ENCODE data around the gene TNFAIP6. TPM values are rescaled to one million over a fixed set of nuclear protein-coding genes. Genes with fewer than 3 reads are reported as not detected.

Gene TNFAIP6
- total RNA-seq, 3 donors from 2014 or later: 2.6 to 12.5 (median 5.3) TPM

DNA sequence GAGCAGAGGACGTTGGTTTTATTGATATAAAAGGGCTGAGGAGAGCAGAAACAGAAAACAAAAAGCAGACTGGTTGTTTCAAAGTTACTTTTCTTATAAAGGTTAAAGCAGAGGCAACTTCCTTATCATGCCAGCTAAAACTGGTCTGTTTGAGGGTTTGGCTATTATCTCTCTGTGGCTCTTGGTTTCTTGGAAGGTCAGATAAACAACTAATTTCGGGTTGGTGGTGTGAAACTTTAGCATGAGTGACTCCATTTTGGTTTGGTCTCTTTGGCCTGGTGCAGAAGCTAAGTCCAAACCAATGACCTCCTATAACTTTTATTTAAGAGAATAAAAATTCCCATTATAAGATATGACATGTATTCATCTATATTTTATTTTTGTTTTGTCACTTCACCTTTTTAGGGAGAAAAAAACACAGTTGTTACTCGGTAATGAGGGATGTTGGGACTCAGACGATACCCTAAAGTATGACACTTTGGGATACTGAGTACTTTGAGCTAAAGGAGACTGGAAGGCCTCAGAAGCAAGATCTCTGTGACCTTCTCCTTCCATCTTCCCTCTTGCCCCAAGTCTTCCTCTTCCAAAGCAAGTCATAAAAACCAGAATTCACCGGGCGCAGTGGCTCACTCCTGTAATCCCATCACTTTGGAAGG, 23.3 kb downstream of the TNFAIP6 start:
- no peak for TF ChIP-seq POLR2AphosphoS5 (IDR thresholded peaks at IDR 0.05)
- no peak for TF ChIP-seq POLR2A (IDR thresholded peaks at IDR 0.05)
- TF ChIP-seq, protein P1, sequence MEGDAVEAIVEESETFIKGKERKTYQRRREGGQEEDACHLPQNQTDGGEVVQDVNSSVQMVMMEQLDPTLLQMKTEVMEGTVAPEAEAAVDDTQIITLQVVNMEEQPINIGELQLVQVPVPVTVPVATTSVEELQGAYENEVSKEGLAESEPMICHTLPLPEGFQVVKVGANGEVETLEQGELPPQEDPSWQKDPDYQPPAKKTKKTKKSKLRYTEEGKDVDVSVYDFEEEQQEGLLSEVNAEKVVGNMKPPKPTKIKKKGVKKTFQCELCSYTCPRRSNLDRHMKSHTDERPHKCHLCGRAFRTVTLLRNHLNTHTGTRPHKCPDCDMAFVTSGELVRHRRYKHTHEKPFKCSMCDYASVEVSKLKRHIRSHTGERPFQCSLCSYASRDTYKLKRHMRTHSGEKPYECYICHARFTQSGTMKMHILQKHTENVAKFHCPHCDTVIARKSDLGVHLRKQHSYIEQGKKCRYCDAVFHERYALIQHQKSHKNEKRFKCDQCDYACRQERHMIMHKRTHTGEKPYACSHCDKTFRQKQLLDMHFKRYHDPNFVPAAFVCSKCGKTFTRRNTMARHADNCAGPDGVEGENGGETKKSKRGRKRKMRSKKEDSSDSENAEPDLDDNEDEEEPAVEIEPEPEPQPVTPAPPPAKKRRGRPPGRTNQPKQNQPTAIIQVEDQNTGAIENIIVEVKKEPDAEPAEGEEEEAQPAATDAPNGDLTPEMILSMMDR (IDR thresholded peaks at IDR 0.05): no peak
- no peaks in the 10 kb centered on the region for H3K27me3 ChIP-seq
- no peaks in the 10 kb centered on the region for H3K36me3 ChIP-seq
- H3K4me1 ChIP-seq: no peaks in the 10 kb centered on the region
- H3K27ac ChIP-seq: no peak overlapping the region
- H3K9me3 ChIP-seq: no peaks in the 10 kb centered on the region
- intact Hi-C loops (cut with DNase I; ENCODE audit: low total_unique reads): no loop called here
- H3K4me3 ChIP-seq: no peak overlapping the region
- no peak for DNase-seq (ENCODE audit: low spot score in 2 of 2)

DNA sequence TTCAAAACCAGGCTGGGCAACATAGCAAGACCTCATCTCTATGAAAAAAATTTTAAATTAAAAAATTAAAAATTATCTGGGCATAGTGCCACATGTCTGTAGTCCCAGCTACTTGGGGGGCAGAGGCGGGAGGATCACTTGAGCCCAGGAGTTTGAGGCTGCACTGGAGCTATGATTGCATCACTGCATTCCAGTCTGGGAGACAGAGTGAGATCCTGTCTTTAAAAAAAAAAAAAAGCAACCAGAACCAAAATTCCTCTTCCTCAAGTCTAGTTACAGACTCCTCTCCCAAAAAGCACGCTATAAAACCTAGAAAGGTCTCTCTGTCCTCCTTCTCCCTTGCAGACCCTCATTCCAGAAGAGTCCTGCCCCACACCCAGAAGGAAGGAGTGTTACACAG, 23.9 kb downstream of the TNFAIP6 start:
- H3K4me3 ChIP-seq: no peak overlapping the region
- no peak for DNase-seq (ENCODE audit: low spot score in 2 of 2)
- H3K4me1 ChIP-seq: no peaks in the 10 kb centered on the region
- no peaks in the 10 kb centered on the region for H3K27me3 ChIP-seq
- H3K36me3 ChIP-seq: no peaks in the 10 kb centered on the region
- H3K27ac ChIP-seq: no peak overlapping the region
- H3K9me3 ChIP-seq: no peaks in the 10 kb centered on the region
- TF ChIP-seq POLR2A (IDR thresholded peaks at IDR 0.05): no peak
- TF ChIP-seq POLR2AphosphoS5 (IDR thresholded peaks at IDR 0.05): no peak
- TF ChIP-seq, protein P1 (IDR thresholded peaks at IDR 0.05): no peak
- intact Hi-C loops (cut with DNase I; ENCODE audit: low total_unique reads): no loop called here

DNA sequence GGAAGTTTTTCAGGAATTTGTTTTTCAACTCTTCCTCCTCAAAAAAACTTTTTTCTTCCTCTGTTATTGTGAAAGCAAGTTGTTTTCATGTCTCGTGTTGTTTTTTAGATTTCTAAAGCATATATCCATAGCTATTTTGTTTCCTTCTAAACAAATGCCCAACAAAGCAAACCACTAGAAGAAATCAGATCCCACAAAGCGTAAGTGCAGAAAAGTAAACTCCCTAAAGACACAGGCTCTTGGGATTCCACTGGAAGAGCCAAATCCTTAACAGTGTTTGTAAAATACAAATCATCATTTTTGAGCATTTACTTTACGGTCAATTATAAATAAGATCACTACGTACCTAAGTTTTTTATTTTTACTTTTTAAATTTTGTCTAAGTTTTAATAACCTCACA, 30.6 kb downstream of the TNFAIP6 start:
- Histone ChIP-seq H3K36me3 (no peaks in the 10 kb centered on the region), H3K4me1 (no peaks in the 10 kb centered on the region), H3K4me3 (no peak overlapping the region), H3K27me3 (no peaks in the 10 kb centered on the region), H3K9me3 (no peaks in the 10 kb centered on the region), H3K27ac (no peak overlapping the region)
- TF ChIP-seq POLR2AphosphoS5 (IDR thresholded peaks at IDR 0.05) (no peak), POLR2A (IDR thresholded peaks at IDR 0.05) (no peak)
- TF ChIP-seq, protein P1 (IDR thresholded peaks at IDR 0.05): no peak
- no peak for DNase-seq (ENCODE audit: low spot score in 2 of 2)
- intact Hi-C loops (cut with DNase I; ENCODE audit: low total_unique reads): no loop called here

DNA sequence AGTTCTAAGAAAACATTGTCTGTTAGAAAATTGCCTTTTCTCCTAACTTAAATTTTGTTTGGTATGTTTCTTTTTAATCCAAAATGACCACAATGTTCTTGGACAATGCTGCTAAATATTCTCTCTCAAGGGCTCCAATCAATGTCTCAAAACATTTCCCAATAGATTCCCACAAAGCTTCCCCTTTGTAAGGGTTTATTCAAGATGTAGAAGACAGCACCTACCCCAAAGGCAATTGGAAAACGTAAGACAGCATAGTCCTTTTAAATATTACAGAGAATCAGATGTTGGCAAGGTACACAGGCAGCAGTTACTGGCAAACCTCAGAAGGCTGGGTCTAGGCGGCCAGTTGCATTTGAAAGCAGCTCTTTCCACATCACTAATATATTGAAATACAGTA, 34.0 kb downstream of the TNFAIP6 start:
- H3K4me3 ChIP-seq: no peak overlapping the region
- no peaks in the 10 kb centered on the region for H3K27me3 ChIP-seq
- no peaks in the 10 kb centered on the region for H3K9me3 ChIP-seq
- TF ChIP-seq POLR2A (IDR thresholded peaks at IDR 0.05): no peak
- no peak for TF ChIP-seq POLR2AphosphoS5 (IDR thresholded peaks at IDR 0.05)
- TF ChIP-seq, protein P1 (IDR thresholded peaks at IDR 0.05): no peak
- intact Hi-C loops (cut with DNase I; ENCODE audit: low total_unique reads): no loop called here
- H3K4me1 ChIP-seq: no peaks in the 10 kb centered on the region
- H3K27ac ChIP-seq: peak overlapping the region; percentile 49 to 59
- DNase-seq (ENCODE audit: low spot score in 2 of 2): peak in 1 of 2 donors; percentile 57
- H3K36me3 ChIP-seq: no peaks in the 10 kb centered on the region

DNA sequence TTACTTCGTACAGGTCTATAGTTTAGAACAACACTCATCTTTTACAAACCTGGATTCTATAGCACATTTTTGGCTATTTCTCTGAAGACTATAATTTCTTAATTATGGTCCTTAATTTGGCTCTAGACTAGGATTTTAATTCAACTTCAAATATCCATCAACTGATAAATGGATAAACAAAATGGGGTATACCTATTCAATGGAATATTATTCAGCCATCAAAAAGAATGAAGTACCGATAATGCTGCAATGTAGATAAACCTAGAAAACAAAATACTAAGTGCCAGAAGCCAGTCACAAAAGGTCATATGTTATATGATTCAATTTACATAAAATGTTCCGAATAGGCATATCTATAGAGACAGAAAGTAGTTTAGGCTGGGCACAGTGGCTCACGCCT, 37.1 kb downstream of the TNFAIP6 start:
- Histone ChIP-seq H3K27me3 (no peaks in the 10 kb centered on the region), H3K36me3 (no peaks in the 10 kb centered on the region), H3K4me3 (no peak overlapping the region), H3K4me1 (no peaks in the 10 kb centered on the region), H3K9me3 (no peaks in the 10 kb centered on the region), H3K27ac (no peak overlapping the region)
- intact Hi-C loops (cut with DNase I; ENCODE audit: low total_unique reads): no loop called here
- DNase-seq (ENCODE audit: low spot score in 2 of 2): no peak
- TF ChIP-seq POLR2AphosphoS5 (IDR thresholded peaks at IDR 0.05) (no peak), POLR2A (IDR thresholded peaks at IDR 0.05) (no peak)
- TF ChIP-seq, protein P1 (IDR thresholded peaks at IDR 0.05): no peak

Measured in breast epithelium (tissue), 4 donors.